HCT116 (cell line): ENCODE data around the gene FOXL2NB. TPM values are rescaled to one million over a fixed set of nuclear protein-coding genes. Genes with fewer than 3 reads are reported as not detected.

Experiments
- ATAC-seq: fragments of 200-7000 bp; cut with Tn5 transposase; 2 replicates; pipeline ENCODE4 v1.9.1; 2020; ENCODE audit warnings: mild to moderate bottlenecking, moderate library complexity
- BruUV-seq: library from RNA; stranded (reverse); fragments of 400-500 nt; replicated peaks from 2 replicates; lab custom pipeline; 2021; lab: Mats Ljungman, UMichigan
- CTCF ChIA-PET: fragments of 300-600 bp; sonication (Branson Sonifier 250); formaldehyde crosslinking; loops from one replicate; lab custom pipeline; 2021; ENCODE audit warnings: antibody characterized with exemption; lab: Charles Lee
- POLR2A ChIA-PET: fragments of 300-600, 350-600 bp; sonication (Branson Sonifier 250); formaldehyde crosslinking; loops from one replicate; lab custom pipeline; 2021; ENCODE audit warnings: antibody characterized with exemption; lab: Charles Lee
- RAD21 ChIA-PET, 2 experiments: fragments of 300-600 bp; sonication (Branson Sonifier 250); formaldehyde crosslinking; loops; one replicate each; lab custom pipeline; 2023; ENCODE audit warnings: low total read pairs in 2 of 2; ENCODE audit not compliant: uncharacterized antibody in 2 of 2, unreplicated experiment in 2 of 2, low non-redundant PET in 1 of 2; lab: Charles Lee
- DNase-seq: peaks from one replicate; pipeline ENCODE4 v3.0.0-alpha.2; 2010; ENCODE audit warnings: low read depth, low spot score
- H2AFZ ChIP-seq: fragments of 200-600 bp; shearing (Covaris generic), sonication (generic); 2 replicates; pipeline ENCODE4 v1.6.1; 2017; ENCODE audit warnings: low read depth, mixed run types, mixed read lengths, antibody characterized with exemption, low read length; ENCODE audit not compliant: poor library complexity, severe bottlenecking
- H3K27ac ChIP-seq: 2 replicates; pipeline ENCODE4 v1.5.1; 2012; ENCODE audit warnings: low read depth, low read length
- H3K27me3 ChIP-seq: fragments of 200-600 bp; sonication (generic); 2 replicates; pipeline ENCODE4 v1.6.1; 2016; ENCODE audit warnings: mixed run types, low read length, mixed read lengths; ENCODE audit not compliant: insufficient read depth
- H3K36me3 ChIP-seq, 2 experiments: fragments of 200-500 bp in 1 of 2; fragments of 200-600 bp in 1 of 2; sonication (Bioruptor generic) in 1 of 2; sonication (generic) in 1 of 2; 2 replicates each; pipeline versions ENCODE4 v1.5.1 to v1.6.1; 2014 to 2016; ENCODE audit warnings: low read length in 2 of 2, inconsistent platforms in 1 of 2, mixed read lengths in 1 of 2, mixed run types in 1 of 2; ENCODE audit not compliant: insufficient read depth in 2 of 2, control insufficient read depth in 1 of 2
- H3K4me1 ChIP-seq, 2 experiments: fragments of 200-600 bp in 1 of 2; sonication (generic) in 1 of 2; 2 replicates each; pipeline versions ENCODE4 v1.5.1 to v1.6.1; 2012 to 2017; ENCODE audit warnings: low read length in 2 of 2, inconsistent platforms in 1 of 2, mild to moderate bottlenecking in 1 of 2, mixed read lengths in 1 of 2, mixed run types in 1 of 2, moderate library complexity in 1 of 2; ENCODE audit not compliant: insufficient read depth in 2 of 2, control insufficient read depth in 1 of 2
- H3K4me2 ChIP-seq: fragments of 200-600 bp; sonication (generic); 2 replicates; pipeline ENCODE4 v1.6.1; 2017; ENCODE audit warnings: mixed run types, low read length, mixed read lengths
- H3K4me3 ChIP-seq, 2 experiments: fragments of 200-600 bp in 1 of 2; sonication (generic) in 1 of 2; replicated peaks in 1 of 2; 2 replicates each; pipeline ENCODE4 v1.5.1; 2011 to 2016; ENCODE audit warnings: low read length in 2 of 2, control low read depth in 1 of 2, low read depth in 1 of 2, mild to moderate bottlenecking in 1 of 2, mixed read lengths in 1 of 2, mixed run types in 1 of 2
- H3K79me2 ChIP-seq: fragments of 200-600 bp; sonication (generic); 2 replicates; pipeline ENCODE4 v1.6.1; 2017; ENCODE audit warnings: mild to moderate bottlenecking, mixed run types, low read length, moderate library complexity, mixed read lengths; ENCODE audit not compliant: insufficient read depth
- H3K9ac ChIP-seq: fragments of 200-600 bp; sonication (generic); 2 replicates; pipeline ENCODE4 v1.6.1; 2016; ENCODE audit warnings: low read length, mixed read lengths
- H3K9me2 ChIP-seq: fragments of 200-600 bp; sonication (generic), shearing (Covaris generic); 2 replicates; pipeline ENCODE4 v1.6.1; 2017; ENCODE audit warnings: mixed run types, mild to moderate bottlenecking, moderate library complexity; ENCODE audit not compliant: insufficient read depth
- H3K9me3 ChIP-seq, 2 experiments: fragments of 200-500 bp in 1 of 2; fragments of 200-600 bp in 1 of 2; sonication (Bioruptor generic) in 1 of 2; sonication (generic) in 1 of 2; 2 replicates each; pipeline ENCODE4 v1.6.1; 2014 to 2017; ENCODE audit warnings: low read length in 2 of 2, mixed read lengths in 2 of 2, inconsistent platforms in 1 of 2, low read depth in 1 of 2, mild to moderate bottlenecking in 1 of 2, mixed run types in 1 of 2, moderate library complexity in 1 of 2; ENCODE audit not compliant: control insufficient read depth in 1 of 2, insufficient read depth in 1 of 2
- H4K20me1 ChIP-seq: fragments of 200-600 bp; sonication (generic), shearing (Covaris generic); 2 replicates; pipeline ENCODE4 v1.6.1; 2017; ENCODE audit warnings: mixed run types, mild to moderate bottlenecking, moderate library complexity; ENCODE audit not compliant: insufficient read depth
- CBX3 ChIP-seq: IDR thresholded peaks from 2 replicates; pipeline ENCODE4 v1.6.1; 2012; ENCODE audit warnings: low read depth
- ELF1 ChIP-seq: IDR thresholded peaks from 2 replicates; pipeline ENCODE4 v1.6.1; 2012; ENCODE audit warnings: low read depth, borderline replicate concordance
- ZFX ChIP-seq: fragments of 450-650 bp; IDR thresholded peaks from 2 replicates; pipeline ENCODE4 v1.6.1; 2017
- intact Hi-C: fragments of 100-400 bp; cut with micrococcal nuclease; formaldehyde crosslinking; loops from 2 replicates; pipeline ENCODE4 v1.10.0; 2022
- total RNA-seq: library from RNA; stranded (reverse); gene quantifications from one replicate; pipeline ENCODE4 v1.2.1, GENCODE V29; 2021; ENCODE audit not compliant: unreplicated experiment
- TF ChIP-seq, protein P1 (sequence below), 3 experiments: fragments of 200-600 bp in 1 of 3; sonication (generic) in 1 of 3; IDR thresholded peaks in 2 of 3; conservative IDR thresholded peaks in 1 of 3; 2 replicates each; pipeline ENCODE4 v1.5.1; 2012 to 2017; ENCODE audit warnings: low read depth in 2 of 3, low read length in 2 of 3, antibody characterized with exemption in 1 of 3, borderline replicate concordance in 1 of 3, control low read depth in 1 of 3, mild to moderate bottlenecking in 1 of 3, mixed read lengths in 1 of 3, mixed run types in 1 of 3, moderate library complexity in 1 of 3; ENCODE audit not compliant: insufficient read depth in 1 of 3
- TF ChIP-seq, protein P2 (sequence below): IDR thresholded peaks from 2 replicates; pipeline ENCODE4 v1.6.1; 2012

Gene FOXL2NB
- total RNA-seq, 1 experiment from 2014 or later, result 0.93 TPM

DNA sequence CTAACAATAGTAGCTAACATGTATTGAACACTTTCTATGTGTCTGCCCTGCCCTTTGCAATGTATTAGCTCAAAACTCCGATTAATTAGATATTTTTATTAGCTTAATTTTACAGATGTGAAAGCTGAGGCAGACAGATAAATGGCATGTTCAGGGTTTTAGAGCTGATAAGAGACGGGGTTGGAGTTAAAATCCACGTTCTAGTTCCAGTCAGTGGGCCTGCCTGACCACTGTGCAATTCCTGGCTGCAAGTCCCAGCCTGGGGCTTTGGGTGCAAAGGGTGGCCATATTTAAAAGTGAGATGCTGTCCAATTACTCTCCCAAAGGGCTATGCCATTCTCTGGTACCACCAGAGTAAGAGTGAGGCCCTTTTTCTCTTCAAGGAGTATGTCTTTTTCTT is 33.3 kb upstream of the FOXL2NB start:
- Histone ChIP-seq H3K27ac (no peak overlapping the region), H3K4me2 (no peak overlapping the region), H3K9me3 (no peaks in the 10 kb centered on the region), H3K9ac (no peak overlapping the region), H3K4me3 (no peak overlapping the region), H2AFZ (no peak overlapping the region), H3K9me2 (no peaks in the 10 kb centered on the region), H3K4me1 (peaks cover 12 to 15% of the 10 kb centered on the region in 2 experiments; a peak in 3 of 4 replicates), H3K27me3 (no peaks in the 10 kb centered on the region), H4K20me1 (no peaks in the 10 kb centered on the region), H3K79me2 (no peaks in the 10 kb centered on the region), H3K36me3 (no peaks in the 10 kb centered on the region)
- ChIA-PET POLR2A (no interaction called here), RAD21 (no interaction called here), CTCF (interaction anchor here (0.9 to 1.1 kb wide), 4 partner anchors 10 to 215 kb away, joined by 3 to 4 read pairs (median 3); no protein-coding TSS in a partner anchor)
- no TSS peak for BruUV-seq
- intact Hi-C loops, result no loop called here
- DNase-seq (no peak), ATAC-seq (no peak)
- TF ChIP-seq, protein P1, sequence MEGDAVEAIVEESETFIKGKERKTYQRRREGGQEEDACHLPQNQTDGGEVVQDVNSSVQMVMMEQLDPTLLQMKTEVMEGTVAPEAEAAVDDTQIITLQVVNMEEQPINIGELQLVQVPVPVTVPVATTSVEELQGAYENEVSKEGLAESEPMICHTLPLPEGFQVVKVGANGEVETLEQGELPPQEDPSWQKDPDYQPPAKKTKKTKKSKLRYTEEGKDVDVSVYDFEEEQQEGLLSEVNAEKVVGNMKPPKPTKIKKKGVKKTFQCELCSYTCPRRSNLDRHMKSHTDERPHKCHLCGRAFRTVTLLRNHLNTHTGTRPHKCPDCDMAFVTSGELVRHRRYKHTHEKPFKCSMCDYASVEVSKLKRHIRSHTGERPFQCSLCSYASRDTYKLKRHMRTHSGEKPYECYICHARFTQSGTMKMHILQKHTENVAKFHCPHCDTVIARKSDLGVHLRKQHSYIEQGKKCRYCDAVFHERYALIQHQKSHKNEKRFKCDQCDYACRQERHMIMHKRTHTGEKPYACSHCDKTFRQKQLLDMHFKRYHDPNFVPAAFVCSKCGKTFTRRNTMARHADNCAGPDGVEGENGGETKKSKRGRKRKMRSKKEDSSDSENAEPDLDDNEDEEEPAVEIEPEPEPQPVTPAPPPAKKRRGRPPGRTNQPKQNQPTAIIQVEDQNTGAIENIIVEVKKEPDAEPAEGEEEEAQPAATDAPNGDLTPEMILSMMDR (IDR thresholded peaks at IDR 0.05 in 2 of 3, conservative IDR thresholded peaks at IDR 0.05 in 1 of 3; ENCODE audit: borderline replicate concordance in 1 of 3, insufficient read depth in 1 of 3, low read depth in 2 of 3, low read length in 2 of 3), result no peak
- TF ChIP-seq CBX3 (no peak), ZFX (no peak), ELF1 (no peak)
- TF ChIP-seq, protein P2, sequence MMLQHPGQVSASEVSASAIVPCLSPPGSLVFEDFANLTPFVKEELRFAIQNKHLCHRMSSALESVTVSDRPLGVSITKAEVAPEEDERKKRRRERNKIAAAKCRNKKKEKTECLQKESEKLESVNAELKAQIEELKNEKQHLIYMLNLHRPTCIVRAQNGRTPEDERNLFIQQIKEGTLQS, result no peak
